Measurements from ENCODE around the gene BEX3.

- TF ChIP-seq CTCF (IDR thresholded peaks at IDR 0.05): no peak
- TF ChIP-seq AFF4 (CRISPR knock-in tag; IDR thresholded peaks at IDR 0.05; ENCODE audit: borderline replicate concordance): no peak
- no peak for TF ChIP-seq NFYB (CRISPR knock-in tag; conservative IDR thresholded peaks at IDR 0.05; ENCODE audit: low read depth)
- TF ChIP-seq MAX (CRISPR knock-in tag; IDR thresholded peaks at IDR 0.05): no peak
- no peak for TF ChIP-seq TEAD1 (CRISPR knock-in tag; IDR thresholded peaks at IDR 0.05)
- TF ChIP-seq NR2C2 (CRISPR knock-in tag; IDR thresholded peaks at IDR 0.05): no peak
- no peak for TF ChIP-seq ARID4B (CRISPR knock-in tag; IDR thresholded peaks at IDR 0.05; ENCODE audit: borderline replicate concordance)
Measured at GRCh38 chrX:103413705-103414387, 37.5 kb downstream of the BEX3 start.

Measured in WTC11 (cell line).